A549 (cell line): Measurements from ENCODE around the gene TEPSIN.

Experiments
- HDAC2 ChIP-seq: fragments of 200-600 bp; sonication (generic); IDR thresholded peaks from 2 replicates; pipeline ENCODE4 v1.6.1; 2016
- JUN ChIP-seq, 2 experiments: fragments of >200 bp; sonication (Bioruptor Twin); formaldehyde crosslinking; IDR thresholded peaks; 2 replicates in 1 of 2; 3 replicates in 1 of 2; pipeline ENCODE4 v1.6.1; 2016 to 2017
- POLR2A ChIP-seq: IDR thresholded peaks from 2 replicates; pipeline ENCODE4 v1.6.1; 2012; ENCODE audit warnings: mild to moderate bottlenecking, low read length
- POLR2AphosphoS2 ChIP-seq: conservative IDR thresholded peaks from 2 replicates; pipeline ENCODE4 v1.6.1; 2012; ENCODE audit warnings: low read length, improper control_type of control experiment, inconsistent platforms
- ZC3H11A ChIP-seq: fragments of 450-650 bp; IDR thresholded peaks from 2 replicates; pipeline ENCODE4 v1.6.1; 2014; ENCODE audit warnings: antibody characterized with exemption, mild to moderate bottlenecking
- ZFP36 ChIP-seq: fragments of 450-650 bp; IDR thresholded peaks from 2 replicates; pipeline ENCODE4 v1.6.1; 2014; ENCODE audit warnings: borderline replicate concordance; ENCODE audit not compliant: partially characterized antibody
- TF ChIP-seq, protein P1 (sequence below): IDR thresholded peaks from 2 replicates; pipeline ENCODE4 v1.6.1; 2012; ENCODE audit warnings: low read depth, borderline replicate concordance
- TF ChIP-seq, protein P2 (sequence below): fragments of 450-650 bp; IDR thresholded peaks from 2 replicates; pipeline ENCODE4 v1.6.1; 2014; ENCODE audit warnings: antibody characterized with exemption
- TF ChIP-seq, protein P3 (sequence below): fragments of >200 bp; sonication (Bioruptor Twin); formaldehyde crosslinking; IDR thresholded peaks from 3 replicates; pipeline ENCODE4 v1.5.1; 2016

DNA sequence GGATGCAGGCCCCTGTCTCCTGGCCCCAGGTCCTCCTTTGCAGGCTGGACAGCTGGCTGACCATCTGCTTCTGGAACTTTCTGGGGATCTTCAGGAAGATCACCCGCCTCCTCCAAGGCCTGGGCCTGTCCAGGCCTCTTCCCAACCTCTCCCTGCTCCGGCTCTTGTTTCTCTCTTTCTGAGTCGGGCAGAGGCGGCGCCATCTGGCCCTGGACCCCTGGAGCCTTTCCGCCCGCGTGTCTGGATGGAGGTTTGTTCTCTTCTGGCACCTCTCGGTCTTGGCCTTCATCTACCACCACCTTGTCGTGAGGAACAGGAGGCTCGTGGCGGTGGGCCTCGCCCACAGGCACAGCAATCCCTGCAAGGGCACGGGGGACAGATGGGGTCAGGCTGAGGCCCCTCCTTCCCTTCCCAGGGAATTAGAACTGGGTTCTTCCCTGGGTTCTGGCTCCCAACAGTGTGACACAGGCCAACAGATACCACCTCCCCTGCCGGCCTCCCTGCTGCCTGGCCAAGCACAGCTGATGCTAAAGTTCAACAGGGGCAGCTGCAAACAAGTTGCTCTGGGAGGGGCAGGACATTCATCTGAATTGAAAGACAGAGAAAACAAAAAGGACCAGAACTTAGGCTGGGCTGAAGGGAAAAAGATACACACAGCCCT, 13.6 kb upstream of the TEPSIN start:
- TF ChIP-seq, protein P1, sequence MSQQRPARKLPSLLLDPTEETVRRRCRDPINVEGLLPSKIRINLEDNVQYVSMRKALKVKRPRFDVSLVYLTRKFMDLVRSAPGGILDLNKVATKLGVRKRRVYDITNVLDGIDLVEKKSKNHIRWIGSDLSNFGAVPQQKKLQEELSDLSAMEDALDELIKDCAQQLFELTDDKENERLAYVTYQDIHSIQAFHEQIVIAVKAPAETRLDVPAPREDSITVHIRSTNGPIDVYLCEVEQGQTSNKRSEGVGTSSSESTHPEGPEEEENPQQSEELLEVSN = no peak
- TF ChIP-seq HDAC2 (no peak), POLR2AphosphoS2 (no peak), POLR2A (no peak), ZFP36 (no peak), ZC3H11A (no peak), JUN (IDR thresholded peaks at IDR 0.05) (no peak)
- TF ChIP-seq, protein P2, sequence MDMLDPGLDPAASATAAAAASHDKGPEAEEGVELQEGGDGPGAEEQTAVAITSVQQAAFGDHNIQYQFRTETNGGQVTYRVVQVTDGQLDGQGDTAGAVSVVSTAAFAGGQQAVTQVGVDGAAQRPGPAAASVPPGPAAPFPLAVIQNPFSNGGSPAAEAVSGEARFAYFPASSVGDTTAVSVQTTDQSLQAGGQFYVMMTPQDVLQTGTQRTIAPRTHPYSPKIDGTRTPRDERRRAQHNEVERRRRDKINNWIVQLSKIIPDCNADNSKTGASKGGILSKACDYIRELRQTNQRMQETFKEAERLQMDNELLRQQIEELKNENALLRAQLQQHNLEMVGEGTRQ = no peak
- TF ChIP-seq, protein P3, sequence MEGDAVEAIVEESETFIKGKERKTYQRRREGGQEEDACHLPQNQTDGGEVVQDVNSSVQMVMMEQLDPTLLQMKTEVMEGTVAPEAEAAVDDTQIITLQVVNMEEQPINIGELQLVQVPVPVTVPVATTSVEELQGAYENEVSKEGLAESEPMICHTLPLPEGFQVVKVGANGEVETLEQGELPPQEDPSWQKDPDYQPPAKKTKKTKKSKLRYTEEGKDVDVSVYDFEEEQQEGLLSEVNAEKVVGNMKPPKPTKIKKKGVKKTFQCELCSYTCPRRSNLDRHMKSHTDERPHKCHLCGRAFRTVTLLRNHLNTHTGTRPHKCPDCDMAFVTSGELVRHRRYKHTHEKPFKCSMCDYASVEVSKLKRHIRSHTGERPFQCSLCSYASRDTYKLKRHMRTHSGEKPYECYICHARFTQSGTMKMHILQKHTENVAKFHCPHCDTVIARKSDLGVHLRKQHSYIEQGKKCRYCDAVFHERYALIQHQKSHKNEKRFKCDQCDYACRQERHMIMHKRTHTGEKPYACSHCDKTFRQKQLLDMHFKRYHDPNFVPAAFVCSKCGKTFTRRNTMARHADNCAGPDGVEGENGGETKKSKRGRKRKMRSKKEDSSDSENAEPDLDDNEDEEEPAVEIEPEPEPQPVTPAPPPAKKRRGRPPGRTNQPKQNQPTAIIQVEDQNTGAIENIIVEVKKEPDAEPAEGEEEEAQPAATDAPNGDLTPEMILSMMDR = no peak
